Thyroid gland (tissue), 4 donors: Measurements from ENCODE around the gene RRBP1. TPM values are rescaled to one million over a fixed set of nuclear protein-coding genes. Genes with fewer than 3 reads are reported as not detected.

ENCODE experiments used
- DNase-seq, 2 donors: peaks; one replicate each; pipeline ENCODE4 v3.0.0-alpha.2; 2019
- H3K27ac ChIP-seq, 3 donors: fragments of 200-600 bp; sonication (generic); 1 replicate in 2 of 3; 2 replicates in 1 of 3; pipeline ENCODE4 v1.5.1; 2016 to 2019; ENCODE audit warnings: mild to moderate bottlenecking in 1 of 3, moderate library complexity in 1 of 3
- H3K27me3 ChIP-seq: fragments of 200-600 bp; sonication (generic); one replicate; pipeline ENCODE4 v1.5.1; 2019
- H3K36me3 ChIP-seq, 2 donors: fragments of 200-600 bp; sonication (generic); one replicate each; pipeline ENCODE4 v1.5.1; 2016 to 2019
- H3K4me1 ChIP-seq, 2 donors: fragments of 200-600 bp; sonication (generic); one replicate each; pipeline ENCODE4 v1.5.1; 2017 to 2019
- H3K4me3 ChIP-seq, 3 donors: fragments of 200-600 bp; sonication (generic); replicated peaks in 1 of 3; 1 replicate in 2 of 3; 2 replicates in 1 of 3; pipeline ENCODE4 v1.5.1; 2016; ENCODE audit warnings: mild to moderate bottlenecking in 1 of 3
- H3K9me3 ChIP-seq: fragments of 200-600 bp; sonication (generic); one replicate; pipeline ENCODE4 v1.5.1; 2017
- CTCF ChIP-seq, 6 experiments: fragments of 200-600 bp in 3 of 6; fragments of 450-650 bp in 3 of 6; sonication (generic) in 3 of 6; IDR thresholded peaks; one replicate each; pipeline ENCODE4 v1.5.1; 2016 to 2019; ENCODE audit warnings: antibody characterized with exemption in 6 of 6, mild to moderate bottlenecking in 2 of 6, inconsistent platforms in 1 of 6, moderate library complexity in 1 of 6
- POLR2A ChIP-seq, 2 donors: fragments of 450-650 bp; IDR thresholded peaks; one replicate each; pipeline ENCODE4 v1.6.1; 2017; ENCODE audit warnings: antibody characterized with exemption in 2 of 2, mild to moderate bottlenecking in 2 of 2, moderate library complexity in 1 of 2
- WGBS, 2 donors: methylation state at CpG; one replicate each; pipeline ENCODE4 v1.1.5; 2017; 5-methylcytosine and 5-hydroxymethylcytosine counted together
- intact Hi-C: fragments of 100-400 bp; cut with DNase I; formaldehyde crosslinking; loops from one replicate; pipeline ENCODE4 v1.15.1; 2023
- total RNA-seq, 4 donors: library from RNA; depleted of rRNA; stranded (reverse); fragments of >200 nt; gene quantifications; one replicate each; pipeline ENCODE4 v1.2.3, GENCODE V29; 2016

RRBP1 gene
- total RNA-seq, 4 donors from 2014 or later = 149 to 287 (median 221) TPM

DNA sequence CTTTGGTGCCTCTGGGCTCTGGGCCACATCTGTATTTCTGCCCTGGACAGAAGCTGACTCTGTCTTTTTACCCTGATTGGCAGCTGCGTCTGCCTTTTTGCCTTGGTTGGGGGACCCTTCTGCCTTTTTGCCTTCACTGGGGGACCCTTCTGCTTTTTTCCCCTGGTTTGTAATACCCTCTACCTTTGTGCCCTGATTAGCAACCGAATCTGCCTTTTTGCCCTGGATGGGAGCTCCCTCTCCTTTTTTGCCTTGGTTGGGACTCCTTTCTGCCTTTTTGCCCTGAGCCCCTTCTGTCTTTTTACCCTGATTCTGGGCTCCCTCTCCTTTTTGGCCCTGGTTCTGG lies 23.4 kb downstream of the RRBP1 start:
- TF ChIP-seq POLR2A (IDR thresholded peaks at IDR 0.05) = no peak
- TF ChIP-seq CTCF (IDR thresholded peaks at IDR 0.05) = no peak
- Histone ChIP-seq H3K27ac (peak overlapping the region in 1 of 3 donors; percentile 35), H3K4me3 (no peak overlapping the region), H3K9me3 (no peaks in the 10 kb centered on the region), H3K27me3 (no peaks in the 10 kb centered on the region), H3K4me1 (peaks cover 30 to 51% of the 10 kb centered on the region in 2 donors), H3K36me3 (peaks cover 7 to 19% of the 10 kb centered on the region in 2 donors)
- DNase-seq = no peak
- WGBS, 2 donors = 98 to 99% methylated on average over 2 of the region's 2 CpGs
- intact Hi-C loops = loop anchor here (10.0 kb wide), 1 partner anchor 246 kb away; no protein-coding TSS in a partner anchor

- H3K4me1 ChIP-seq = peaks cover 29 to 50% of the 10 kb centered on the region in 2 donors
- H3K36me3 ChIP-seq = peaks cover 7 to 19% of the 10 kb centered on the region in 2 donors
- H3K27me3 ChIP-seq = no peaks in the 10 kb centered on the region
- no peak overlapping the region for H3K27ac ChIP-seq
- TF ChIP-seq CTCF (IDR thresholded peaks at IDR 0.05) = no peak
- no peak for TF ChIP-seq POLR2A (IDR thresholded peaks at IDR 0.05)
- no peak overlapping the region for H3K4me3 ChIP-seq
- 93 to 95% methylated on average over 9 of the region's 9 CpGs for WGBS, 2 donors
- H3K9me3 ChIP-seq = no peaks in the 10 kb centered on the region
- DNase-seq = no peak
- intact Hi-C loops = loop anchor here (10.0 kb wide), 1 partner anchor 247 kb away; no protein-coding TSS in a partner anchor
These were observed 24.0 kb downstream of the RRBP1 start for GRCh38 chr20:17657898-17658647.

GRCh38 chr20:17657079-17657825 lies 24.8 kb downstream of the RRBP1 start:
- Histone ChIP-seq H3K4me3 (no peak overlapping the region), H3K9me3 (no peaks in the 10 kb centered on the region), H3K27ac (no peak overlapping the region), H3K27me3 (no peaks in the 10 kb centered on the region), H3K4me1 (peaks cover 29 to 50% of the 10 kb centered on the region in 2 donors), H3K36me3 (peaks cover 7 to 19% of the 10 kb centered on the region in 2 donors)
- TF ChIP-seq CTCF (IDR thresholded peaks at IDR 0.05) = no peak
- no peak for TF ChIP-seq POLR2A (IDR thresholded peaks at IDR 0.05)
- intact Hi-C loops = loop anchor here (10.0 kb wide), 1 partner anchor 248 kb away; no protein-coding TSS in a partner anchor
- no peak for DNase-seq
- whole genome bisulfite sequencing, 2 donors = 76 to 77% methylated on average over 9 of the region's 9 CpGs

DNA sequence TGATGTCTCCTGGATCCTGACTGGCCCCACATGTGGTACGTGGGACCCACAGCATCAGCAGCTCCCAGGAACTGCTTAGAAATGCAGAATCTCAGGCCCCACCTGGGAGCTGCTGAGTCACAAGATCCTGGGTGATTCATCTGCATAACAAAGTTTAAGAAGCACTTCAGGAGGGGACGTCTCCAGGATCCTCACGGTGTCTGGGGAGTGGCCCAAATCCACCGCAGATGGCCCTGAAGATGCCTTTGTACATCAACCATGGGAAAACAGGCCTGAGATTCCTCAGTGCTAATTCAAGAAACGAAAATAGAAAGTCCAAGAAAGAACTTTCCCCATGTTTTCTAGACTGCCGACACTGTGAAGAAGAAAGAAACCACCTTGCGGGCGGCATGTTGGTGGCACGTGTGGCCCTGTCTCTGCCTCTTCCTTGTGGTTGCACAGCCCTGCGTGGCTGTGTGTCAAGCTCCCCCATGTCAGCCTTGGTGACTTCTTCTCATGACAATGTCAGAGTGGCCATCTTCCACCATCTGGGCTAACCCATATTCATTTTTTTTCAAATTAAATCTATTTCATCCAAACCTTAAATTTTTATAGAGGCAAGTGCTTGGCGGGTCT lies 26.1 kb downstream of the RRBP1 start:
- Histone ChIP-seq H3K4me1 (peaks cover 29 to 50% of the 10 kb centered on the region in 2 donors), H3K27ac (peak overlapping the region in 1 of 3 donors; percentile 18), H3K4me3 (no peak overlapping the region), H3K9me3 (no peaks in the 10 kb centered on the region), H3K27me3 (no peaks in the 10 kb centered on the region), H3K36me3 (peaks cover 7 to 19% of the 10 kb centered on the region in 2 donors)
- DNase-seq = no peak
- intact Hi-C loops = loop anchor here (10.0 kb wide), 1 partner anchor 249 kb away; no protein-coding TSS in a partner anchor
- WGBS, 2 donors = 83 to 86% methylated on average over 11 of the region's 11 CpGs
- TF ChIP-seq POLR2A (IDR thresholded peaks at IDR 0.05) (no peak), CTCF (IDR thresholded peaks at IDR 0.05) (no peak)
